Measurements from ENCODE around the gene CCNY.

DNA sequence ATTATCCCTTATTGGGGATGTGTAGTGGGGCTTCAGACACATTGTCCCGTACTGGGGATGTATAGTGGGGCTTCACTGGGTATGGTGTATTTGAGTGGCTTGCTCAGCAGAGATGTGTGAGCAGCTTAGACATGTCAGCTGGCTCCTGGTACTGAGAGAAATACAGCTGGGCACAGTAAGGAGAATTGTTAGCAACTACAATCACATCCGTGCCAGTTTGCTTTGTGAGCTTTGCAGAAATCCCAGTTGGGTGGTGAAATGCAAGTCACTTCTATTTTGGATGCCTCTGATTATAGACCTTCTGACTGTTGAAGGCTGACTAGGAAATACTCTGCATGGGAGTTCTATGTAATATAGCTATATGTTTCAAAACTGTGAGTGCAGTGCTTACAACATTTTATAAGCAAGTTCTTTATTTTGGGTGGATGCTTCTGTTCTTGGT, 10.8 kb downstream of the CCNY start:
- no peak for TF ChIP-seq CTCF (IDR thresholded peaks at IDR 0.05)
- no peak for TF ChIP-seq POLR2AphosphoS5 (IDR thresholded peaks at IDR 0.05)
